NOMO-1 (cell line): ENCODE data around the gene GCNA.

ENCODE experiments used
- DNase-seq, 2 experiments: peaks; one replicate each; lab custom pipeline; 2025; ENCODE audit not compliant: unreplicated experiment in 2 of 2; lab: John Stamatoyannopoulos, UW

The GCNA gene

GRCh38 chrX:71578253-71579135, at the start of gene GCNA:
TSS of gene GCNA (plus strand) at chrX:71578437. CDS start at chrX:71580822, 2,385 bp downstream.
- no peak for DNase-seq

- DNase-seq = peak in 1 of 2 experiments; percentile 45
These were observed 46.0 kb upstream of the GCNA start for GRCh38 chrX:71532078-71532752.

GRCh38 chrX:71532753-71533425, 45.3 kb upstream of the GCNA start, which contains the start of gene OGT:
TSS of gene OGT (plus strand) at chrX:71533104. CDS start at chrX:71533300, 196 bp downstream.
- DNase-seq = peak; percentile 84 to 88

- no peak for DNase-seq
These were observed 44.8 kb upstream of the GCNA start for GRCh38 chrX:71533516-71533850.

GRCh38 chrX:71533851-71534561, 44.2 kb upstream of the GCNA start:
- peak in 1 of 2 experiments; percentile 40 for DNase-seq

GRCh38 chrX:71534773-71535544, 43.3 kb upstream of the GCNA start:
- DNase-seq = no peak

- DNase-seq = no peak
These were observed 42.0 kb upstream of the GCNA start for GRCh38 chrX:71536285-71536684.

- no peak for DNase-seq
These were observed 40.5 kb upstream of the GCNA start for GRCh38 chrX:71537743-71538142.

- no peak for DNase-seq
These were observed 37.4 kb upstream of the GCNA start for GRCh38 chrX:71540801-71541200.

GRCh38 chrX:71541210-71542022, 36.8 kb upstream of the GCNA start:
- peak; percentile 35 to 80 for DNase-seq

- DNase-seq = peak in 1 of 2 experiments; percentile 10
These were observed 35.8 kb upstream of the GCNA start for GRCh38 chrX:71542411-71542810.

GRCh38 chrX:71542825-71543224, 35.4 kb upstream of the GCNA start:
- DNase-seq = no peak

GRCh38 chrX:71543316-71543715, 34.9 kb upstream of the GCNA start:
- no peak for DNase-seq

GRCh38 chrX:71545364-71545763, 32.9 kb upstream of the GCNA start:
- DNase-seq = no peak

GRCh38 chrX:71546879-71547278, 31.4 kb upstream of the GCNA start:
- DNase-seq = no peak

- DNase-seq = no peak
These were observed 30.9 kb upstream of the GCNA start for GRCh38 chrX:71547339-71547738.

GRCh38 chrX:71549986-71550385, 28.3 kb upstream of the GCNA start:
- DNase-seq = no peak

- no peak for DNase-seq
These were observed 27.7 kb upstream of the GCNA start for GRCh38 chrX:71550578-71550977.

- no peak for DNase-seq
These were observed 22.2 kb upstream of the GCNA start for GRCh38 chrX:71556036-71556435.
